DMS 273 (cell line): ENCODE measurements around the gene NRDC.
"Not testable (repeated sequence)": the region's sequence is repeated elsewhere in the genome, so short reads cannot be mapped to it uniquely, and the experiment has no call there.

Source experiments
- DNase-seq: peaks from one replicate; lab custom pipeline; 2025; ENCODE audit not compliant: unreplicated experiment; lab: John Stamatoyannopoulos, UW

The NRDC gene

DNA sequence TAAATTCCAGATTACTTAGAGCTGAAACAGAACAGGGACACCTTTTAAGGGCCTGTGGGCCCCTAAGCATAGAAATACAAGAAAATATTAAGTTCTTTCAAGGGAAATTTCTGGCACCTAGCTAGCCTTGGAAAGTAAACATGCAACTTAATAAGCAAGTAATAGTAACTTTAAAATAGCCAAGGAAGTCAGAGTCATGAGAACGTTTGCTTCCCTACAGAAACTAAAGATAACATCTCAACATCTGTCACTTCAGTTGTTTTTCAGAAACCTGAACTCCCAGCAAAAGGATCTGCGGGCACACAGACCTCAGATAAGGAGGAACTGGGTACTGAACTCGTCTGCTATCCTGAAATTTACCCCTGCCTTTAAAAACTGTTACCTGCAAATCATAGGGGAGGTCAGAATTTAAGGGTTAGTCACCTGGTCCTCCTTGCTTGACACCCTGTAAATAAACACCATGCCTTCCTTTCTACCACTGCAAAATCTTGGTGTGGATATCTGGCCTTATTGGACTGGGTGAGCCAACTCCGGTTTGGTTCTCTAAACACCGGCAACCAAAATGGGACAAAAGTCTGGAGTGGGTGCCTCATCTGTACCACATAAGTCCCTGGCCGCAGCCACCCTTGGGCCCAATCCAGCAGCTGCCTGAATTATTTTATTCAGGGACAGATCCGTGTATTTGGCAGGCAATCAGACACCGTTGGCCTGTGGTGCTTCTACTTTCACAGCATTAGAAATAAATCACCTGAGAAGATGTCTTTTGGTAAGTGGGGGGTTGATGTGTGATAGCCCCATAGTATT is 27.9 kb downstream of the NRDC start:
- DNase-seq: peak; percentile 89

DNA sequence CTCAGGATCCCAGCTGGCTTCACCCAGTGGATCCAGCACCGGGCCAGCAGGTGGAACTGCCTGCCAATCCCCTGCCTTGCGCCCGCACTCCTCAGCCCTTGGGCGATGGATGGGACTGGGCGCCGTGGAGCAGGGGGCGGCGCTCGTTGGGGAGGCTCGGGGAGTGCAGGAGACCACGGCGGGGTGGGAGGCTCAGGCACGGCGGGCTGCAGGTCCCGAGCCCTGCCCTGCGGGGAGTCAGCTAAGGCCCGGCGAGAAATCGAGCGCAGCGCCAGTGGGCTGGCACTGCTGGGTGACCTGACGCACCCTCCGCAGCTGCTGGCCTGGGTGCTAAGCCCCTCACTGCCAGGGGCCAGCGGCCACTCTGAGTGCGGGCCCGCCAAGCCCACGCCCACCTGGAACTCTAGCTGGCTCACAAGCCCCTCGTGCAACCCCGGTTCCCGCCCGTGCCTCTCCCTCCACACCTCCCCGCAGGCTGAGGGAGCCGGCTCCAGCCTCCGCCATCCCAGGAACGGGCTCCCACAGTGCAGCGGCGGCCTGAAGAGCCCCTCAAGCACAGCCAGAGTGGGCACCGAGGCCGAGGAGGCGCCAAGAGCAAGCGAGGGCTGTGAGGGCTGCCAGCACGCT is 31.1 kb downstream of the NRDC start:
- no peak for DNase-seq

DNA sequence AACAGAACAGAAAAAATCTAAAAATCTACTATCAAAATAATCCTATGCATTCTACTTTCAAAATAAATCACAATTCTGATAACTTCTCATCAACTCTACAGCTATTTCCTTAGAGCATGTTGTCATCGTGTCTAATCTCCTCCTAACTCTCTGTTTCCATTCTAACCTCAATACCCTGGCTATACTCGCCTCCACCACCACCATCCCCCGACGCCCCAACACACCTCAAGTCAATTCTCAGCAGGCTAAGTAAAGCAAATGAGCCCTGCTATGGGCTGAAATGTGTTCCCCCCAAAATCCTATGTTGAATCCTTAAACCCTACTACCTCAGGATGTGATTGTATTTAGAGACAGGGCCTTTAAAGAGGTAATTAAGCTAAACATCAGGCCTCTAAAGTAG is 34.6 kb downstream of the NRDC start:
- peak; percentile 15 for DNase-seq

DNA sequence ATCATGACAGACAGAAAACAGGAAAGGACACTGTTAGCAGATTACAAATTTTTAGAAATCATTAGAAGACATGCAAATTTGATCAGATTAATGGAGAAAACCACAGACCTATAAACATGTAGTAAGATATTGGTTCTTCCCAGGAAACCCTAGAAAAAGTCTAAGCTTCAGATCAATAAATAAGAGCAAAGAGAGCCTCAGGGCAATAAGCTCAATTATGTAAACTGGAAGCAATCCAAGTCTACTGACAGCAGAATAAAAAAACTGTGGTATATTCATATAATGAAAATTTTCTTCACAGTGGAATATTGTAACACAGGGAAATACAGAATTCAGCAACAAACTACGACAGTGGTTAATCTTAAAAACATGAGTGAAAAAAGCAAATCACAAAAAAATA is 36.3 kb downstream of the NRDC start:
- no peak for DNase-seq

DNA sequence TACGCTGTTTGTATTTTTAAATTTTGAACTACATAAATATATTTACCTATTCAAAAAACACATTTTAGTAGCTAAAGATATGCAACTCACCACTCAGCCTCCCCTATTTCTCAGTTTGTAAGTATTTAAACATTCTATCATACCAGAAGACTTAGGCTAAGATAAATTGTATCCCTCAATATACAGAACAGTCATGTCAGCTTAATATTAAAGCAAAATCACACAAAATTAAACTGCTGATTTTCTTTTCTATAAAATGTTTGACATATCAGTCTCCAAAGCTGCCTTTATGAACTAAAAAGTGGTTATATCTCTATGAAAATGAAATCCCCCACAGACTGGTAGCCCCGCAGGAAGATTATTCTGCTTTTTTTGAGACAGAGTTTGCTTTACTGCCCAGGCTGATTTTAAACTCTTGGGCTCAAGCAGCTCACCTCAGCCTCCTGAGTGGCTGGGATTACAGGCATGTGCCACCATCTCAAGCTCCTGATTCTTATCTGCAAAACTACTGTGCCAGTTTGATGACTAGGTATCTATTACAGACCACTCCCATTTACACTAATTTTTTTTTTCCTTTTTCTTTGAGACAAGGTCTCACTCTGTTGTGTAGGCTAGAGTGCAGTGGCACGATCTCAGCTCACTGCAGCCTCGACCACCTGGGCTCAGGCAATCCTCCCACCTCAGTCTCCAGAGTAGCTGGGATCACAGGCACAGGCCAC is 37.6 kb downstream of the NRDC start:
- DNase-seq: peak; percentile 20

DNA sequence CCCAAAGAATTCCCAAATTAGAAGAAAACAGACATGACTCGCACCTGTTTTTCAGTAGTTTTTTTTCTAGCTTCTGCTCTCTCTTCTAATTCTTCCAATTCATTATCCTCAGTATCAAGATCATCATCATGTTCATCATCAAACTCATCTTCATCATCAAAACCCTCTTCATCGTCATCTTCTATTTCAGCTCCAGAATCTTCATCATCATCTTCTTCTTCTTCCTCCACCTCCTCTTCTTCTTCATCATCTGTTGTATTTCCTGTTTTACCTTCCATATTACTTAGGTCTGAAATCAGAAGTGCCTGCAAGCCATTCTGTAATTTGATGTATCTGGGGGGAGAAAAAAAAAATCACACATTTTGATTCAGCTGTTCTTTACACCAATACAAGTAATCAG is 38.3 kb downstream of the NRDC start:
- no peak for DNase-seq

DNA sequence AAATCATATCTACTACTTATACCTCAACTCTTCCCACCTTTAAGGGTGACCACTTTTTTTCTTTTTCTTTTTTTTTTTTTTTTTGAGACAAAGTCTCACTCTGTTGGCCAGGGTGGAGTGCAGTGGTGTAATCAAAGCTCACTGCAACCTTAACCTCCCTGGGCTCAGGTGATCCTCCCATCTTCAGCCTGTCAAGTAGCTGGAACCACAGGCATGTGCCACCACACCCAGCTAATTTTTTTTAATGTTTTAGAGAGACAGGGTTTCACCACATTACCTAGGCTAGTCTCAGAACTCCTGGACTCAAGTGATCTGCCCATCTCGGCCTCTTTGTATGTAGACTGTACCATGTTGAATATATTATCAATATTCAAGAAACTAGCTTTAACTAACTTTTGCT is 39.4 kb downstream of the NRDC start:
- no peak for DNase-seq

DNA sequence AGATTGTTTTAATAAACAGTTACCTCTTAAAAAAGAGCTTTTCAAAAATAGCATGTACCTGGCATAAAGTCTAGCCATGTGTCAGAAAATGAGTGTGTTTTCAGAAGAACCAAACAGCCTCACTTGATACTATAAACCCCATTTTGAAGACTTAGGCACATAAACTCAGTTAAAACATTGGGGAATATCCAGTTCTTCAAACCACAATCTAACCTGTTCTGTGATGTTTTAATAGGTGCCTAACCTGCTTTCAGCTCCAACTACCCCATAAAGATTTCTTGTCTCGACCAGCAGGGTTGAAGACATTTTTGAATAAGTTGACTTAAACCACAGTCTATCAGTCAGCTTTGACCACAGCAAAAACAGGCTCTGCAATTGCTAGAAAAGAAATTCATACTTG is 41.3 kb downstream of the NRDC start:
- no peak for DNase-seq

DNA sequence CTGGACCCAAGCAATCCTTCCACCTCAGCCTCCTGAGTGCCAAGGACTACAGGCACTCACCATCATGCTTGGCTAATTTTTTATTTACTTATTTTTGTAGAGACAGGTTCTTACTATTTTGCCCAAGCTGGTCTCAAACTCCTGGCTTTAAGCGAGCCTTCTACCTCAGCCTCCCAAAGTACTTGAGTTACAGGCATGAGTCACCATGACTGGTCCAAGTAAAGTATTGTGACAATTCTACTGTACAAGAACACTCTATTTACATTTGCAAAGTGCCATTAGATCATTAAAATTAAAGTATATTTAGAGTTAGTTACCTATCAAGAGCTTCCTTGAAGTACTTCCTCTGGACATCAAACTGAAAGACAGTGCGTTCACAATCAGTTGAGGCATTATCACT is 44.8 kb downstream of the NRDC start:
- no peak for DNase-seq

DNA sequence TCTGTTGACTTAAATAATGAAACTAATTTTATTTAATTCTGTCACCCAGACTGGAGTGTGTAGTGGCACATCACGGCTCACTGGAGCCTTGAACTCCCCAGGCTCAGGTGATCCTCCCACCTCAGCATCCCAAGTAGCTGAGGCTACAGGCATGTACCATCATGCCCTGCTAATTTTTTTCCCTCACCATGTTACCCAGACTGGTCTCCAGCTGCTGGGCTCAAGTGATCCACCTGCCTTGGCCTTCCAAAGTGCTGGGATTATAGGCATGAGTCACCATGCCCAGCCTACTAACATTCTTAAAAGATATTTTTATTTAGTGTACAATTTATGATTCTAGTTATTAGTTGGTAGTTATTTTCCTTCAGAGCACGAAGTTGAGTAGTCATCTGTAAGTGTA is 49.5 kb downstream of the NRDC start:
- peak; percentile 24 for DNase-seq

DNA sequence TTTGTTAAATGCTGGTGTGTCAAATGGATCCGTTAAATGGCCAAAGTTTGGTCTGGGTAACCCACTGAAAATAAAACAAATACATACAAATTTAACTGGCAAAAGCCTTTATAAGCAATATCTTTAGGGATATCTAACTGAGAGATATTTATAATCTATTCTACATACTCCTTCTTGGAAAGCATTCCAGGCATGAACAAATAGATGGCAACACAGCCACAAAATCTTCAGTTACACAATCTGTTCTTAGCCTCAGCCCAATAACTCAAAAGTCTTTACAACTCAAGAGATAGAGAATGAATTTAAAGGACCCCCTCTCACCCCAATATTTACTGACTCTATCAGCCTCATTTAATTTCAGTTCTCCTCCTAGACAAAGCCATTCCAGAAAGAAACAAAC is 58.7 kb downstream of the NRDC start:
- DNase-seq: no peak

DNA sequence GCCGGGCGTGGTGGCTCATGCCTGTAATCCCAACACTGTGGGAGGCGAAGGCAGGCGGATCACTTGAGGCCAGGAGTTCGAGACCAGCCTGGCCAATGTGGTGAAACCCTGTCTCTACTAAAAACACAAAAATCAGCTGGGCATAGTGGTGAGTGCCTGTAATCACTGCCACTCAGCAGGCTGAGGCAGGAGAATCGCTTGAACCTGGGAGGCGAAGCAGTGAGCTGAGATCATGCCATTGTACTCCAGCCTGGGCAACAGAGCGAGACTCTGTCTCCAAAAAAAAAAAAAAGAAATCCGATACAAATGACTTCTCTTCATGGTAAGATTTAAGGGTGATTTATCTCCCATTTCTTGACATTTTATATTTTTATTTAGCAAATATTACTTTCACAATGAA is 59.5 kb downstream of the NRDC start:
- DNase-seq: not testable (repeated sequence)

DNA sequence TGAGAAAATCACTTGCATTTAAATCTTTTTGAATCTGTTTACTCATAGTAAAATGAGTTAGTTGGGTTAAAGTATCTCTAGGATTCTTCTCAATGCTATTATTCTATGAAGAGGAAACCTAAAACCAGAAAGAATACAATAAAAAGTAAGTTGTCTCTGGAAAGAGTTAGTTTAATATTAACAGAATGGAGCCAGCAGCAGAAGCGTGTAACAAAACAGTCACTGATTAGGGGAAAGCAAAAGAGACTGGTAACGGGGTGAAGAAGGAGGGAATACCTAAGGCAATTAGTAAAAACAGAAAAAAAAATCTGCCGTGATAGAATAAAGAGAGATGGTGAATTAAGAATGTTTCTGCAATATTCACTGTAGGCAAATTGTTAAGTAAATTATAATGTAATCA is 60.0 kb downstream of the NRDC start:
- DNase-seq: no peak

DNA sequence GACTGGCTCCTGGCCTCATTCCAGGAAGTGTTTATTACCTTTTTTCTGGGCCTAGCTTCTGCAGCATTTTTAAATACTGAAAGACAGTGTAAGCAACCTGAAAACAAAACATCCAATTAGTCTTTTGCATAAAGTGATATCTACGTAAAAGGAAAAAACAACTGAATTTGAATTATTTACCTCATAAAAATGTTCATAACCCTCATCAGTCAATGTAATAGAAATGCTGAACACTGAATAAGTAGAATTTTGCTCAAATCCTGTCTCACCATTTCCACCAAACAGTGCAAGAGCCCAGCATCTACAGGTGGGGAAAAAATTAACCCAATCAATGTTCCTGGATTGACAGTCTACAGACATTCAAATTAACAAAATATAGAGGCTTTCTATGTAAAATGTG is 64.0 kb downstream of the NRDC start:
- DNase-seq: no peak

DNA sequence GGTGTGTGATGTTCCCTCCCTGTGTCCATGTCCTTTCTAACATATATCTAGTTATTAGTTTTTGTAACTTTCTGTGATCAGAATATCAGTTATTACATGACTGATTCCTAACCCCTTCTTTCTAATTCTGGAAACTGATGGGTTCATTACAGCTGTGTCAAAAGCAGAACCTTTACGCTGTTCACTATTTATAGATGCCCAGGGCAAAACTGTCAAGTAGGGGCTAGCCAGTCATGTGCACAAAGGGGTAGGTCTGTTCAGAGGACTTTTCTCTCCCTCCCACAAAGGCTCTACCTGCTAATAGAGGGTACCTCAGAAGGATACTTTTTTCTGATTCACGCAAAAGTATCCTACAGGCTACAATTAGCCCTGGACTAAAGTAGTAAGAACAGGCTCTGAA is 79.2 kb downstream of the NRDC start:
- DNase-seq: no peak

DNA sequence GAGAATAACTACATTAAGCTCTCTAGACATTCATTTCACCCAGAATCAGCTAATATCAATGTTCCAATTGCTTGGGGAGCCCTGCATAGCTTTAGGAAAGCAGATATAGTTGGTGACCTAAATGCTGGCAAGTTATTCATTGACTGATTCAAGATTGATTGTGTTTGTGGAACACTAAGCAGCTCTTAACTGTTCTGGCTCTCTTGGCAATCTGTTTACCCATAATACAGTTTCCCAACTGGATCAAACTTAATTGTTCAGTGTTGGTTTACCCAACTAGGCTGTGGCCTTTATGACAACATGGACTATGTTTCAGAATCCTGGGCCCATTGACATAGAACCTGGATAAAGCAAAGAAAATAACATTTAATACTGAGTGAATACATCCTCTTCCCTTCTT is 83.7 kb downstream of the NRDC start:
- no peak for DNase-seq

DNA sequence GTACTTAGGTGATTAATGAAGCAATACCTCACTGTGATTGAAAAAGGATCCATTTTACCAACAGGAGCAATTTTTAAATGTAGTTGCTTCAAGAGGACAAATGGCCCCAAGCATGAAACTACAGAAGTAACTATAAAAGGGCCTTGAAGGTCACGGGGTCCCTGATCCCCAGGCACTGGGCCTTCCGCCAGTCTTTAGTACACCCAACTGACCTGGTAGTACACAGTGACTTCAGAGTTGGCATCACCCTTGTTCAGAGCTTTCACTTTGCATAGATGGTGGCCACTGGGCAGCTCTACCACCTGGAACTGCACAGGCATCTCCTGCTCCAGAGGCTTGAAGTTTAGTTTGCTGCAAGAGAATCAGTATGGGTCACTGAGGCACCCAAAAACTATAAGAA is 84.3 kb downstream of the NRDC start:
- no peak for DNase-seq

DNA sequence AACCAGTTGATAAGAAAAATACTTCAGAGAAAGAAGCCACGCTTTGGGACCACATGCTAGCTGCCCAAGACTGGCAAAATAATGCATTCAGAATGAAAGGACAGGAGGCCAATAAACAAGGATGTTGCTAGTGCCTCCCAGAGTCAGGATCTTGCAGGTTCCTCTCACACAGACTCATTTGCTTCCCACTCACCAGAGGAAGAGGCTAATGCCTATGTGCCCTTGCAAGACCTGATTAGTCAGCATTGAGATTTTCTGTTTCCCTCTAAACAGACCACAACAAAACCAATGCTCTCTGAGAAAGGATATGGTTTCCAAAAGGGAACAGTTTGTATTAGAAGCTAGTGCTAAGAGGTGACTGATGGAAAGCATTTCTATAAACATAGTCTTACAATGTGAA is 85.7 kb downstream of the NRDC start:
- DNase-seq: no peak

DNA sequence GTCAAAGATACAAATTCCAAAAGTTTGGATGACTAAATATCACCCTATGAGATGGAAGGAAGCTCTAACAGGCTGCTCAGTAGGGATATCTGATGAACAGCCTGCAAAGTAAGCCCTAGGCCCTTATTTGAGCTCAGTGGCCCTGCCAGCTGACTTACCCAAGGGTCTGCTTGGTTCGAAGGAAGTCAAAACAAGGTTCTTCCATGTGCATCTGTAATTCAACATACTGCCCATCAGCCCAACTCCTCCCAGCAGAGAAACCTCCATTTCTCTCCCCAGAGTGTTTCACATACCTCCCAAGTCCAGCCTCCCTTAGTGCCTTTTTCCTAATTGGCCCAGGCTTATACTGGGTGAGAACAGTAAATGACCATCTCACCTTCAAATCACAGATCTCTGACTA is 86.6 kb downstream of the NRDC start:
- DNase-seq: no peak

DNA sequence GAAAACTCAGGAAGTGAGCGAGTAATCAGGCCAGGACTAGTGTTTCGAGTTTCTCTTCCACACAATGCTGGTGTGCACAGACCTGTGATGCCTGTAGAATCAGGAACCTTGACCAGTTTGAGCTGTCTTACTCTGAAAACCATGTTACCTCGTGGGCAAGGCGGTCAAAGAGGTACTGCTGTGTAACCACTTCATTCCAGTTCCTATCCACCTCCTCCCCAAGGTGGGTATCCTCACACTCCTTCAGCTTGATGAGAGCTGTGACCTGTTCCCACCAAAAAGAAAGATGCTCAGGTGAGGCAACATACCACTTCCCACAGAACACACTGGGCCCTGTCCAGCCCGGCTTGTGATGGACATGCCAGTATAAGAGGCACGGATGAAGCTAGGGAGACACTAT is 88.1 kb downstream of the NRDC start:
- no peak for DNase-seq

DNA sequence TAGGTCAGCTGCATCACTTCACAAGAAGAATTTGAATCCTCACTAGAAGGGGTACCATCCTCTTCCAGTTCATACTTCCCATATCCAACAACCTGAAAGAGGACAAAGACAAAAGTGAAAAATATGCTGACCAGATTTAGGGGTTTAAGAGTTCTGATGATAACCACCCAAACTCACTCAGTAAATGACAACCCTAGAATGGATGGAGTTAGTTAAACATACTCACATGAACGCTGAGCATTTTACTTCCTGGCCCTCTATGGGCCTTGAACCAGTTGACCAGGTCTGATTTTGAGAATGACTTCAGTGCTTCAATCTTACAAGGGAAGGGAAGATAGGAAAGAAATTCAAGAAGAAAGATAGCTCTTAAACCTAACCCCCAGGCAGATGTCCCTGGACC is 89.2 kb downstream of the NRDC start:
- no peak for DNase-seq

DNA sequence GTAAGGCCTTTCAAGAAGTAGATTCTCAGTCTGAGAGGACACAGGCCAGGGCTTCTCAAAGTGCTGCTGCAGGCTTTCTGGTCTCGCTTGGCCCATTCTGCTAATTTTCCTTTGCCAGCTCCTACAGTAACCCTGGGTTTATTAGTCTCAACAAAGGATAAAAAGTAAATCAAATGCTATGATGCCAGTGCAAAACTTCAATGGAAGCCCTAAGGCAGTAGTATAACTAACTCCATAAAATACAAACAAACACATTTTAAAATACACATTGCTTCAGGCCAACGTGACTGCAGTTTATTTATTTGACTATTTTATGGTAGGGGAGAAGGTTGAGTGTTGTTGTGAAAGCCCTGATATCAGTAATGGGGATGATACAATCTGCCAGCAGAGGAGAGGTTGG is 89.6 kb downstream of the NRDC start:
- no peak for DNase-seq
